Small intestine (tissue), 7 donors: ENCODE measurements around the gene YAF2. TPM values are rescaled to one million over a fixed set of nuclear protein-coding genes. Genes with fewer than 3 reads are reported as not detected.
"Not testable (repeated sequence)": the region's sequence is repeated elsewhere in the genome, so short reads cannot be mapped to it uniquely, and the experiment has no call there.

Experiments used
- DNase-seq, 2 donors: peaks; one replicate each; pipeline versions ENCODE4 v3.0.0 to v3.0.0-alpha.2; 2013
- FAIRE-seq: peaks from 2 replicates; lab custom pipeline; 2012; peaks lifted over from hg19 to GRCh38; lab: Jason Lieb, UNC
- H3K27ac ChIP-seq, 3 donors: one replicate each; pipeline ENCODE4 v1.5.1; 2013; ENCODE audit warnings: low read length in 2 of 3, mild to moderate bottlenecking in 2 of 3, control low read depth in 1 of 3, inconsistent platforms in 1 of 3, low read depth in 1 of 3, moderate library complexity in 1 of 3
- H3K27me3 ChIP-seq, 3 donors: one replicate each; pipeline ENCODE4 v1.6.1; 2013; ENCODE audit warnings: low read length in 3 of 3, inconsistent platforms in 1 of 3; ENCODE audit not compliant: control insufficient read depth in 3 of 3, insufficient read depth in 3 of 3
- H3K36me3 ChIP-seq, 3 donors: one replicate each; pipeline ENCODE4 v1.6.1; 2013; ENCODE audit warnings: low read length in 3 of 3, inconsistent platforms in 1 of 3, low read depth in 1 of 3, mild to moderate bottlenecking in 1 of 3, moderate library complexity in 1 of 3; ENCODE audit not compliant: control insufficient read depth in 3 of 3, insufficient read depth in 2 of 3
- H3K4me1 ChIP-seq, 3 donors: one replicate each; pipeline ENCODE4 v1.6.1; 2013; ENCODE audit warnings: low read length in 2 of 3, inconsistent platforms in 1 of 3, low read depth in 1 of 3, mild to moderate bottlenecking in 1 of 3, moderate library complexity in 1 of 3; ENCODE audit not compliant: control insufficient read depth in 3 of 3, insufficient read depth in 2 of 3
- H3K4me3 ChIP-seq, 3 donors: one replicate each; pipeline ENCODE4 v1.5.1; 2013; ENCODE audit warnings: low read length in 3 of 3, control low read depth in 1 of 3, inconsistent platforms in 1 of 3, low read depth in 1 of 3, mild to moderate bottlenecking in 1 of 3, moderate library complexity in 1 of 3
- H3K9me3 ChIP-seq, 2 donors: one replicate each; pipeline ENCODE4 v1.6.1; 2013; ENCODE audit warnings: low read depth in 1 of 2, low read length in 1 of 2; ENCODE audit not compliant: control insufficient read depth in 2 of 2, insufficient read depth in 1 of 2
- WGBS, 3 donors: extraction: QIAGEN DNeasy Blood & Tissue Kit; methylation state at CpG; one replicate each; pipeline ENCODE4 v1.1.7; 2013; 5-methylcytosine and 5-hydroxymethylcytosine counted together
- polyA plus RNA-seq, 4 donors: library from polyadenylated mRNA; stranded (reverse) in 3 of 4; unstranded in 1 of 4; fragments of 200-250 nt in 3 of 4; fragments of 120-200 nt in 1 of 4; gene quantifications; one replicate each; pipeline versions ENCODE4 v1.2.1 to v1.2.3, GENCODE V29; 2013
- donor health status: healthy with polysubstance abuse.
- donor health status: control.
- donor health status: control.
- donor health status: Bipolar disorder and iron deficiency.
- donor health status: healthy.

The YAF2 gene
- polyA plus RNA-seq, 4 donors: 8.9 to 96.2 (median 24.8) TPM

DNA sequence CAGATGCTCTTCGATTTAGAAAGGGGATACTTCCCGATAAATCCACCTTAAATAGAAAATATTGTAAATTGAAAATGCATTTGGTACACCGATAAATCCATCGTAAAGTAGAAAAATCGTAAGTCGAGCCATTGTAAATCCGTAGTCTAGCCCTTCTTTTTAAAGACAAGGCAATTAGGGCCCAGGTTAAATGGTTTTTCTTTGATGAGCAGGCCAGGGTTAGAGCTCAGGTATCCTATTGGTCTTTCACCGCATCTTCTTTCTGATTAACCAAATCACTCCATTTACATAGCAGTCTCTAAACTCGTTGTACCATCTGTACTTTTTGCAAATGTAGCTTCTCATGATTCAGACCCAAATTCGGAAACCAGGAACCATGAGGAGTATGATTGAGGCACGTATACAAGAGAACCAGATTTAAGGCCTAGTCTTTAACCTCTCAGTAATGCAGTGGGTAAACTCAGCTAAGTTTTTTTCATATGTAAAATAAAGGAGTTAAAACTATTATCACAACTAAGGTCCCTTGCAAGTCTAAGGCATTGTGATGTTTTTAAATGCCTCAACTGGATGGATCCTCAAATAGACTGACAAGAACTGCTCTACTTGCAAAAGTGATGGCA is 2.2 kb upstream of the YAF2 start:
- Histone ChIP-seq H3K4me3 (no peak overlapping the region), H3K27me3 (no peaks in the 10 kb centered on the region), H3K9me3 (no peaks in the 10 kb centered on the region), H3K4me1 (peaks cover 2 to 8% (median 4%) of the 10 kb centered on the region in 3 donors), H3K36me3 (peaks cover 0 to 2% (median 0%) of the 10 kb centered on the region in 3 donors), H3K27ac (no peak overlapping the region)
- WGBS, 3 donors: 92 to 96% (median 95%) methylated on average over 11 of the region's 11 CpGs
- DNase-seq (no peak), FAIRE-seq (no peak)

GRCh38 chr12:42237853-42238239 is 202 bp downstream of the YAF2 start:
- Histone ChIP-seq H3K4me1 (peaks cover 4 to 8% (median 4%) of the 10 kb centered on the region in 3 donors), H3K36me3 (peaks cover 0 to 7% (median 2%) of the 10 kb centered on the region in 3 donors), H3K4me3 (peak overlapping the region; percentile 49 to 97 (median 90)), H3K27ac (peak overlapping the region; percentile 72 to 98 (median 90)), H3K9me3 (no peaks in the 10 kb centered on the region), H3K27me3 (no peaks in the 10 kb centered on the region)
- WGBS, 3 donors: 0 to 1% (median 0%) methylated on average over 28 to 54 of the region's 54 CpGs
- FAIRE-seq (no peak), DNase-seq (no peak)

GRCh38 chr12:42237052-42237852 is 796 bp downstream of the YAF2 start:
- Histone ChIP-seq H3K36me3 (peaks cover 0 to 7% (median 2%) of the 10 kb centered on the region in 3 donors), H3K27me3 (no peaks in the 10 kb centered on the region), H3K4me1 (peaks cover 4 to 8% (median 4%) of the 10 kb centered on the region in 3 donors), H3K27ac (peak overlapping the region; percentile 29 to 98 (median 90)), H3K4me3 (peak overlapping the region; percentile 65 to 97 (median 90)), H3K9me3 (no peaks in the 10 kb centered on the region)
- FAIRE-seq (no peak), DNase-seq (peak; percentile 82 to 85)
- WGBS, 3 donors: 0 to 2% (median 1%) methylated on average over 32 to 56 of the region's 56 CpGs

GRCh38 chr12:42236017-42236416 is 2.0 kb downstream of the YAF2 start:
- DNase-seq: no peak
- H3K4me1 ChIP-seq: peaks cover 4 to 8% (median 4%) of the 10 kb centered on the region in 3 donors
- no peaks in the 10 kb centered on the region for H3K9me3 ChIP-seq
- peak; percentile 5 for FAIRE-seq
- no peaks in the 10 kb centered on the region for H3K27me3 ChIP-seq
- H3K27ac ChIP-seq: peak overlapping the region in 1 of 3 donors; percentile 76
- WGBS, 3 donors: 72 to 74% (median 72%) methylated on average over 4 of the region's 4 CpGs
- H3K4me3 ChIP-seq: no peak overlapping the region
- H3K36me3 ChIP-seq: peaks cover 0 to 7% (median 2%) of the 10 kb centered on the region in 3 donors

GRCh38 chr12:42235426-42235825 is 2.6 kb downstream of the YAF2 start:
- peaks cover 4 to 8% (median 4%) of the 10 kb centered on the region in 3 donors for H3K4me1 ChIP-seq
- WGBS, 3 donors: 5 to 13% (median 11%) methylated on average over 1 of the region's 1 CpG
- no peaks in the 10 kb centered on the region for H3K9me3 ChIP-seq
- peak overlapping the region in 1 of 3 donors; percentile 76 for H3K27ac ChIP-seq
- H3K36me3 ChIP-seq: peaks cover 0 to 7% (median 2%) of the 10 kb centered on the region in 3 donors
- H3K27me3 ChIP-seq: no peaks in the 10 kb centered on the region
- H3K4me3 ChIP-seq: no peak overlapping the region
- FAIRE-seq (no peak), DNase-seq (peak in 1 of 2 donors; percentile 9)

DNA sequence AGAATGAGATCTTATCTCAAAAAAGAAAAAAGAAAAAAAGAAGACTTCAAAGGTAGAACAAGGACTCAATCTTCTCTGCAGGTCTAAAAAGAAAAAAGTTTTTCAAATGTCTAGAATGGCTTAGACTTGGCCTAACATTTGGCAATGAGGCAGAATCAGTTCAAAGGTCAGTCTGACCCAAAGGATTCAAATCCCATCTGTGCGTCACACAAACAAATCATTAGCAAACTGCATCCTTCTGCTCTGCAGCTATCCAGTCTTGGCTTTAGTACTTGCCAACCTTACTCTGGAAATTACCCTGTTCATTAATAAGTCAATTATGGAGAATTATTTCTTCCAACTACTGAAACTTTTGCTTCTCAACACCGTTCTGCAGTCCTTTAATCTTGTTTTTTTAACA is 3.1 kb downstream of the YAF2 start:
- Histone ChIP-seq H3K36me3 (peaks cover 0 to 8% (median 2%) of the 10 kb centered on the region in 3 donors), H3K4me3 (no peak overlapping the region), H3K27me3 (no peaks in the 10 kb centered on the region), H3K9me3 (no peaks in the 10 kb centered on the region), H3K27ac (no peak overlapping the region), H3K4me1 (peaks cover 4 to 8% (median 4%) of the 10 kb centered on the region in 3 donors)
- 54 to 70% (median 56%) methylated on average over 2 of the region's 2 CpGs for WGBS, 3 donors
- DNase-seq: peak in 1 of 2 donors; percentile 29
- no peak for FAIRE-seq

- DNase-seq, FAIRE-seq, H3K27ac ChIP-seq, H3K36me3 ChIP-seq, H3K9me3 ChIP-seq, H3K4me1 ChIP-seq, H3K27me3 ChIP-seq, H3K4me3 ChIP-seq: not testable (repeated sequence)
- 98 to 100% (median 98%) methylated on average over 8 to 30 of the region's 30 CpGs for WGBS, 3 donors
These were observed 10.5 kb downstream of the YAF2 start for GRCh38 chr12:42227525-42227924.

GRCh38 chr12:42224501-42224900 is 13.5 kb downstream of the YAF2 start:
- H3K9me3 ChIP-seq, FAIRE-seq, H3K36me3 ChIP-seq, H3K27ac ChIP-seq, DNase-seq, H3K4me1 ChIP-seq, H3K27me3 ChIP-seq, H3K4me3 ChIP-seq: not testable (repeated sequence)
- WGBS, 3 donors: 94 to 99% (median 94%) methylated on average over 5 of the region's 5 CpGs
